Nucleus accumbens (tissue), 56 donors: ENCODE data around the gene GALNS.

Source experiments
- DNase-seq, 56 donors: peaks; one replicate each; lab custom pipeline; 2025; lab: John Stamatoyannopoulos, UW

The GALNS gene

GRCh38 chr16:88840600-88841215 is 16.0 kb downstream of the GALNS start:
- DNase-seq: peak in 7 of 56 donors; percentile 11 to 53 (median 15)

GRCh38 chr16:88839745-88840599 is 16.8 kb downstream of the GALNS start:
- DNase-seq: peak in 1 of 56 donors; percentile 9

- no peak for DNase-seq
Measured at GRCh38 chr16:88839026-88839529, 17.7 kb downstream of the GALNS start.

- no peak for DNase-seq
Measured at GRCh38 chr16:88838566-88838965, 18.2 kb downstream of the GALNS start.

- no peak for DNase-seq
Measured at GRCh38 chr16:88837806-88838205, 18.9 kb downstream of the GALNS start.

- DNase-seq: no peak
Measured at GRCh38 chr16:88836791-88837190, 20.0 kb downstream of the GALNS start.

GRCh38 chr16:88835818-88836217 is 20.9 kb downstream of the GALNS start:
- no peak for DNase-seq

- no peak for DNase-seq
Measured at GRCh38 chr16:88835383-88835782, 21.4 kb downstream of the GALNS start.

GRCh38 chr16:88834670-88835069 is 22.1 kb downstream of the GALNS start:
- DNase-seq: no peak

GRCh38 chr16:88833086-88833485 is 23.7 kb downstream of the GALNS start:
- DNase-seq: no peak

- no peak for DNase-seq
Measured at GRCh38 chr16:88831838-88832237, 24.9 kb downstream of the GALNS start.

- no peak for DNase-seq
Measured at GRCh38 chr16:88830783-88831182, 26.0 kb downstream of the GALNS start.

- no peak for DNase-seq
Measured at GRCh38 chr16:88830258-88830657, 26.5 kb downstream of the GALNS start.

GRCh38 chr16:88828711-88829110 is 28.0 kb downstream of the GALNS start:
- DNase-seq: peak in 7 of 56 donors; percentile 7 to 59 (median 23)

GRCh38 chr16:88827727-88828126 is 29.0 kb downstream of the GALNS start:
- DNase-seq: no peak

GRCh38 chr16:88826070-88826840 is 30.5 kb downstream of the GALNS start:
- DNase-seq: peak in 19 of 56 donors; percentile 7 to 78 (median 32)

- DNase-seq: no peak
Measured at GRCh38 chr16:88825146-88825545, 31.6 kb downstream of the GALNS start.

GRCh38 chr16:88824256-88825077 is 32.3 kb downstream of the GALNS start:
- DNase-seq: no peak

- peak in 1 of 56 donors; percentile 45 for DNase-seq
Measured at GRCh38 chr16:88823646-88824045, 33.1 kb downstream of the GALNS start.
